Activated CD8-positive, alpha-beta memory T cell treated with anti-CD3 and anti-CD28 coated beads for 4 hours (primary cell): ENCODE results near the gene ZCCHC4.

ENCODE experiments used
- DNase-seq, 2 donors: peaks; one replicate each; pipeline ENCODE4 v3.0.0-alpha.2; 2020; ENCODE audit warnings: low read depth in 2 of 2

The ZCCHC4 gene

GRCh38 chr4:25312496-25313200 is at the start of gene ZCCHC4:
Gene ZCCHC4 (plus strand): TSS chr4:25312774. CDS start chr4:25312810, 36 bp downstream.
- DNase-seq = peak; percentile 75 to 79

- DNase-seq = no peak
These were observed 40.7 kb upstream of the ZCCHC4 start for GRCh38 chr4:25271866-25272265.

DNA sequence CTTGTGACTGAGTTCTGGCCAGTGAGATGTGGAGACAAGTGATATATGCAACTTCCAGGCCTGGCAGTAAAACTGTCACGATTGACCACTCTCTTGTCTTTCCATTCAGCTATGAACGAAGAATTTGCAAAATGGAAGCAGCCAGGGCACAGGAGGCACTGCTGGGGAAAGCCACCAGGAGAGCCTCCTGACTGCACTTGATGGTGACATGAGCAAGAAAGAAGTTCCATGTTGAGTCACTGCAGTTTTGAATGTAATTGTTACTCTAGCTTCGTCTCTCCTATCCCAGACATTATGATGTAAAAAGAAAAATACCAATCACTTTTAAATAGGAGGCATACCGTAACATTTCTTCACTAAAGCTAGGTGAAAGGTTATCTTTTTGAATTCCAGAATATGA is 32.4 kb upstream of the ZCCHC4 start:
- no peak for DNase-seq

DNA sequence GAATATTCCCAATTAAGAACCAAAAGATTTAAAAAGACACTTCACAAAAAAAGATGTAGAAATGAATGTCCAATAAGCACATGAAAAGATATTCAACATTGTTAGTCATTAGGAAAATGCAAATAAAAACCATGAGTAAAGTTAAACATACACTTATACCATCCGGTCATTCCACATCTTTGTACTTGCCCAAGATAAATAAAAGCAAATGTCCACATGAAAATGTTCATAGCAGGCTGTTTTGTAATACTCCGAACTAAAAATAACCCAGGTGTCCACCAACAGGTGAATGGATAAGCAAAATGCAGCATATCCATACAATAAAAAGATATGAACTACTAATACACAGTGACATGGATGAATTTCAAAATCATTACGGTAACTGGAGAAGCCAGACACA is 28.6 kb upstream of the ZCCHC4 start:
- no peak for DNase-seq

DNA sequence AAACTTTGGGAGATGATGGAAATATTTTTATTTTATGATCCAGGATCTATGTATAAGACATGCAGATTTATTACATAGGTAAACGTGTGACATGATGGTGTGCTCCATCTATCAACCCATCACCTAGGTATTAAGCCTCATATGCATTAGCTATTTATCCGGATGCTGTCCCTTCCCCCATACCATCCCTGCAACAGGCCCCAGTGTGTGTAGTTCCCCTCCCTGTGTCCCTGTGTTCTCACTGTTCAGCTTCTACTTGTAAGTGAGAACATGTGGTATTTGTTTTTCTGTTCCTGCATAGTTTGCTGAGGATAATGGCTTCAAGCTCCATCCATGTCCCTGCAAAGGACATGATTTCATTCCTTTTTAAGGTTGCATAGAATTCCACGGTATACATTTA is 28.1 kb upstream of the ZCCHC4 start:
- no peak for DNase-seq

- no peak for DNase-seq
These were observed 22.0 kb upstream of the ZCCHC4 start for GRCh38 chr4:25290490-25291067.

DNA sequence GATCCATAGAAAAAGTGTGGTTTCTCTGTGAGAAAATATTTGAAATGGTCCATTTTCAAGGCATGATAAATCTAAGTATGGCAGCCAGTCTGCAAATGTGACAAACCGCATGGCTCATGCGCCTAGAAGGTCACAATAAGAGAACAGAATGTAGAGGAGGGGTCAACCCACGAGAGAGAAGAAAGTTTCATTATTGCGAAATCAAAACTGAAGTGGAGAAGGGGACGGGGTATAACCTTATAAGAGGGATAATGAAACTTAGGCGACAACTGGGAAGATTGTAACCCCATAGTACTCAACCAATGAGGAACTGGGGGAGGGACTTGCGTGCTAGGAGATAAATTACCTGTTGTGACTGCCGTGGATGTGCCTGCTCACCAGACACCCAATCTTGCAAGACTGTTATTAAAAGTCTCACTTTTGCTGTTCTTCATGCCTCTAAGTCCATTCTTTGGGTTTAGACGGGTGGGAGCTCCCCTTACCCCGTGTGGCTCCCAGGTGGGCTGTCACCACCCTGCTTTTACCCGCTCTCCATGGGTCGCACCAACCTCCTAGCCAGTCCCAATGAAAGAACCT is 21.3 kb upstream of the ZCCHC4 start:
- DNase-seq = no peak

DNA sequence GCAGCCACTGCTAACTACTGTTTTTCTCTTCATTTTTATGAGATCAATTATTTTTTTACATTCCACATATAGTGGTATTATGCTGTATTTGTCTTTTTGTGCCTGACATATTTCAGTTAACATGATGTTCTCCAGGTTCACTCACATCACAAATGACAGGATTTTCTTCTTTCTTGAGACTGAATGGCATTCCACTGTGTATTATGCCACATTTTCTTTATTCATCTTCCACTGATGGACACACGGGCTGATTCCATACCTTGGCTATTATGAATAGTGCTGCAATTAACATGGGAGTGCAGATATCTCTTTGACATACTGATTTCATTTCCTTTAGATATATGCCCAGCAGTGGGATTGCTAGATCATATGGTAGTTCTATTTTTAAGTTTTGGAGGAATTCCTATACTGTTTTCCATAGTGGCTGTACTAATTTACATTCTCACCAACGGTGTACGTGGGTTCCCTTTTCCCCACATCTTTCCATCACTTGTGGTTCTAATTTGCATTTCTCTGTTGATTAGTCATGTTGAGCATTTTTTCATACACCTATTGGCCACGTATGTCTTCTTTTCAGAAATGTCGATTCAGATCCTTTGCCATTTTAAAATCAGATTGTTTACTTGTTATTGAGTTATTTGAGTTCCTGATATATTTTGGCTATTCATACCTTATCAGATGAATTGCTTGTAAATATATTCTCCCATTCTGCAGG is 14.9 kb upstream of the ZCCHC4 start:
- DNase-seq = no peak

GRCh38 chr4:25299476-25300203 is 12.9 kb upstream of the ZCCHC4 start:
- no peak for DNase-seq

DNA sequence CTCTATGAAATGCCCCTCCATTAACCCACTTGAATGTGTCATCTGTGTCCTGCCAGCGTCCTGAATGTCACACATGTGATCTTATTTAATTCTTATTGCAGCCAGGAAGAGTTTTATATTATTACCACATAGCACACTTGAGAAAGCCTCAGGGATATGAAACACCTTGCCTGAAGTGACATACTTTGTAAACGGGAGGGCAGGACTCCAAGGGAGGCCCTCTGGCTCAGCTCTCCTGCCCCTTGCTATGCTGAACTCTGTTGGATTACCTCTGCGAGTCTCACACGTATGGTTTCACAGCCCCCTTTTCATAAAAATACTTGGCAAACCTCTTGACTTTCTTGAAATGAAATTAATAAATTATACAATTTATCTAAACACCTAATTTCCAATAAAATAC is 11.1 kb upstream of the ZCCHC4 start:
- no peak for DNase-seq

DNA sequence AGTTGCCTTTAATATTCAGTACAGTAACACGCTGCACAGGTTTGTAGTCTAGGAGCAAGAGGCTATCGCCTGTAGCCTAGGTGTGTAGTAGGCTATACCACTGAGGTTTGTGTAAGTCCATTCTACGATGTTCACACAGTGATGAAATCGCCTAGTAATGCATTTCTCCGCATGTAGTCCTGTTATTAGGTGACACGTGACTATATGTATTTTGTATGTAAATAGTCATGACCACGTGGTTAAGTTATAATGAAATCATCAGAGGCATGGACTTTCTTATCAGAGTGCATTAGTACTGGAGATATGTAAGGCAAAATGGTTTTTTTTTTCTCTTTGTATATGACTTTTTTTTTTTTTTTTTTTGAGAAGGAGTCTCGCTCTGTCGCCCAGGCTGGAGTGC is 9.9 kb upstream of the ZCCHC4 start:
- DNase-seq = no peak

GRCh38 chr4:25303578-25303977 is 9.0 kb upstream of the ZCCHC4 start:
- no peak for DNase-seq

- DNase-seq = no peak
These were observed 6.0 kb upstream of the ZCCHC4 start for GRCh38 chr4:25306518-25307057.

DNA sequence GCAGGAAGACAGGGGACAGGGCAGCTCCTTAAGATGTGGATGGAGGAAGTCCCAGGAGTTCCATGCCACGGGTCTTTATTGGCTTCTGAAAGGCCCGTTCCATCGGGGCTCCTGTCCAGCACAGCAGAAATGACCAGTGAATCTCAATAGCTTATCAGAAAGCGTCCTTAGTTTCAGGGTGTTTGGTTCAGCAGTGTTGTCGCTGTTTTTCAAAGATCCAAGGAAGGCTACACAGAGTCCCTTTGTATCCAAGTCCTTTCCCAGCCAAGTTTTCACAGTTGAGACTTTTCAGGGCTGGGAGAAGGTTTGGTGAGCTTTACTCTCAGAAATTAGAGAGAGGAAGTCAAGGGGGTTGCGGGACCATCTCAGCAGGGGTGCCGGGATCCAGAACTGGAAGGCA is 5.0 kb upstream of the ZCCHC4 start:
- DNase-seq = no peak

DNA sequence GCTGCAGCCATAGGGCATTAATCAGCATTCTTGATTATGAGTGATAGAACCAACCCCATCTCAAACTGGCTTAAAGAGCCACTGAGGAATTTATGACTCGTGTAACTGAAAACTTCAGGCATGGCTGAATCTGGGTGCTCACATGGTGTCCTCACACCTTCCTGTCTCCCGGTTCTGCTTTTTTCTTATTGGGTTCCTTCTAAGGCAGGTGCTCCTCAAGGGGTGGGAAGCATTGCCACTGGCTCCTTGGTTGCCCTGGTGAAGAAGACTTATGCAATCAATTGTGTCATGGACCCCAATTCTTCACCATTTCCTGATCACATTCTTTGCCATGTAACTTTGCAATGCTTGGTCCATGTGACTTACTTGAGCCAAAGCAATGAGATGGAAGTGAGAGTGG is 4.3 kb upstream of the ZCCHC4 start:
- no peak for DNase-seq

DNA sequence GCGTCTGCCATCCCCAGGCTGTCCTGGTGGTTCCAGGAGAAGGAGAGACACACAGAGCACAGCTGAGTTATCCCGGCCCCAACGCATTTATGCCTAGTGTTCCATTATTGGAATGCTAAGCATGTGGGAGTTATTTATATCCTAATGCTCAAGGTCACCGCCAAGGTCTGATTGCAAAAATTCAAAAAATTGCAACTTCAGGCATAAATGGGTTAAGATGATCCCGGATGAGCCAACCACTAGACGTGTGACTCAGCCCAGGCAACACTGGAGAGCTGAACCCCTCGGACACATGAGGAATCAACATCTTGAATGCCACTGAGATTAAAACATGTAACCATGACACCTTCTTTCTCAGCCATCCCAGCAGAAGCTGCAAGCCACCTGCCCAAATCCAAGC is 3.8 kb upstream of the ZCCHC4 start:
- no peak for DNase-seq

GRCh38 chr4:25310066-25310802 is 2.3 kb upstream of the ZCCHC4 start:
- DNase-seq = no peak

DNA sequence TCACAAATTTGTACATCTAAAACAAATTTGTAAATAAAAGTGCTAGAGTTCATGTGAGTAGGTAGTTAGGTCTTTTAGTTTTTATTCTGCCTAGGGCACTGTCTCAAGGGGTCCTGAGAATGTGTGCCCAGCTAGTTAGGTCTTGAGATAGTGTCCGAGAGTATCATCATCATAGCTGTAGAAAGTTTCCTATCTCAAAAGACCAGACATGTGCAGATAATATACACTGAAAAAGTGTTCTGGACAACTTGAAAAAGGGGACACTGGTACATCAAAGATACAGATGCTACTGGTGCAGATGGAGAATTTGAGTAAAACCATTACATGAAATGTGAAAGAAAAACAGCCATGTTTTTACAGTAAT is 1.8 kb upstream of the ZCCHC4 start:
- no peak for DNase-seq

- DNase-seq = no peak
These were observed 774 bp downstream of the ZCCHC4 start for GRCh38 chr4:25313201-25313895.

- no peak for DNase-seq
These were observed 7.8 kb downstream of the ZCCHC4 start for GRCh38 chr4:25320336-25320735.

GRCh38 chr4:25320773-25321172 is 8.2 kb downstream of the ZCCHC4 start:
- no peak for DNase-seq
